ENCODE results near the gene FAM24A.
"Not testable (repeated sequence)": the region's sequence is repeated elsewhere in the genome, so short reads cannot be mapped to it uniquely, and the experiment has no call there.

The FAM24A gene

GRCh38 chr10:122910310-122910709, at the start of gene FAM24A:
TSS of gene FAM24A (plus strand) at chr10:122910610. CDS start at chr10:122911635, 1,025 bp downstream.
- no peak for DNase-seq

GRCh38 chr10:122861711-122862161, 48.7 kb upstream of the FAM24A start:
- DNase-seq, result no peak

- no peak for DNase-seq
These were observed 46.9 kb upstream of the FAM24A start for GRCh38 chr10:122863216-122864193.

GRCh38 chr10:122864194-122864592, 46.2 kb upstream of the FAM24A start:
- DNase-seq, result no peak

GRCh38 chr10:122864901-122865300, 45.5 kb upstream of the FAM24A start:
- no peak for DNase-seq

GRCh38 chr10:122866757-122867482, 43.5 kb upstream of the FAM24A start:
- not testable (repeated sequence) for DNase-seq

- not testable (repeated sequence) for DNase-seq
These were observed 41.6 kb upstream of the FAM24A start for GRCh38 chr10:122868768-122869167.

GRCh38 chr10:122871947-122872346, 38.5 kb upstream of the FAM24A start:
- not testable (repeated sequence) for DNase-seq

GRCh38 chr10:122875843-122876466, 34.5 kb upstream of the FAM24A start:
- no peak for DNase-seq

GRCh38 chr10:122876467-122876855, 33.9 kb upstream of the FAM24A start:
- no peak for DNase-seq

- DNase-seq, result no peak
These were observed 33.1 kb upstream of the FAM24A start for GRCh38 chr10:122877264-122877663.

GRCh38 chr10:122878799-122879338, 31.5 kb upstream of the FAM24A start:
- no peak for DNase-seq

GRCh38 chr10:122879339-122880273, 30.8 kb upstream of the FAM24A start, which contains the start of gene FAM24B:
TSS of gene FAM24B (minus strand) at chr10:122879581. CDS start at chr10:122850515, 29,066 bp downstream.
- peak; percentile 97 for DNase-seq

- no peak for DNase-seq
These were observed 27.6 kb upstream of the FAM24A start for GRCh38 chr10:122882766-122883165.

GRCh38 chr10:122884166-122884565, 26.2 kb upstream of the FAM24A start:
- no peak for DNase-seq

- DNase-seq, result no peak
These were observed 16.0 kb upstream of the FAM24A start for GRCh38 chr10:122894261-122894944.

GRCh38 chr10:122903861-122904260, 6.5 kb upstream of the FAM24A start:
- not testable (repeated sequence) for DNase-seq

- no peak for DNase-seq
These were observed 1.6 kb downstream of the FAM24A start for GRCh38 chr10:122911889-122912484.

GRCh38 chr10:122915700-122916099, 5.3 kb downstream of the FAM24A start:
- DNase-seq, result no peak

- no peak for DNase-seq
These were observed 19.7 kb downstream of the FAM24A start for GRCh38 chr10:122930140-122930539.
